ENCODE data around the gene RPL41. TPM values are rescaled to one million over a fixed set of nuclear protein-coding genes. Genes with fewer than 3 reads are reported as not detected.

The RPL41 gene
- total RNA-seq, 1 donor from 2014 or later: 3,580 TPM

DNA sequence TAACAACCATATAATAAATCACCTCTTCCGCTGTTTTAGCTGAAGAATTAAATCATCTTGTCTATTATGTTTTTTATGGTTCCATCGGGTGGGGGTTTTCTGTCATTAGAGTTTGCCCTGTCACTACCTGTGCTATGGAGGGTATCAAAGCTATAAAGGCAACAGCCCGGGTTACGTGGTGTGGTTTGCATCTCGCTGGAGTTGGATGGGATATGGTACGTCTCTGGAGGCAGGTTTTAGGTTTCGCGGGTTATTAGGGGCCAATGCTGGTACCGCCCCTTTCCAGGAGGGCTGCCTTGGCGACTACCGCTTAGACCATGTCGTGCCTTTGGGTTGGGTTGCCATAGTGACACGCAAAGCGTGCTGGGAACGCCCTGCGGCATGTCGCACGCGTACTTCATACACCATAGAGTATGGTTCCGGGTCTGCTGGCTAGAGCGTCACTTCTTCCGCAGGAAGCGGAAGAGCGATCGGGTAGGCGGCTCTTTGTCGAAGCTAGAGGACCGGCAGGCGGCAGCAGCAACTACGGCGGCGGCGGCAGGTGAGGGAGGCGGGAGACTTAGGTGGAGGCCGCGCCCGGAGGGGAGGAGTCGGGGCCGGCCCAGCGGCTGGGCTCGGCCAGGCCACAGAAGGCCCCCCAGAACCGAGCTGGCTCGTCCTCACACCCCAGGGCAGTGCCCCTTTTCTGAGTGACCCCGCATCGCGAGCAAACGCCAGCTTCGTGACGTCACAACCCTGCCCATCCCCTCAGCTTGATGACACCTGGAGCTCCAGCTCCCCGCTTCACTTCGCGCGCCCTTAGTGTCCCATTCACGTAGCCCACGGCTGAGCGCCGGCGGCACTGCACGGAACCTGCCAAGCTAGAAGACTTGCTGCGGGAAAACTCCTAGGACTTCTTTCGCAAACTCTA is 1.6 kb downstream of the RPL41 start, which contains the start of gene ZC3H10:
TSS of gene ZC3H10 (plus strand) at position 489 of the 910 bp plus-strand sequence. CDS start 2,297 bp downstream, outside the sequence.
- peak within 1 kb of the TSS; percentile 98 for H3K27ac Mint-ChIP-seq (ENCODE audit: unreplicated experiment)
- no peaks in the 10 kb centered on the region for H3K27me3 Mint-ChIP-seq (ENCODE audit: unreplicated experiment)
- H3K4me1 Mint-ChIP-seq (ENCODE audit: unreplicated experiment): peaks cover 36% of the 10 kb centered on the region
- DNase-seq (ENCODE audit: extremely low spot score, unreplicated experiment): peak; percentile 99
- TF ChIP-seq, protein P1, sequence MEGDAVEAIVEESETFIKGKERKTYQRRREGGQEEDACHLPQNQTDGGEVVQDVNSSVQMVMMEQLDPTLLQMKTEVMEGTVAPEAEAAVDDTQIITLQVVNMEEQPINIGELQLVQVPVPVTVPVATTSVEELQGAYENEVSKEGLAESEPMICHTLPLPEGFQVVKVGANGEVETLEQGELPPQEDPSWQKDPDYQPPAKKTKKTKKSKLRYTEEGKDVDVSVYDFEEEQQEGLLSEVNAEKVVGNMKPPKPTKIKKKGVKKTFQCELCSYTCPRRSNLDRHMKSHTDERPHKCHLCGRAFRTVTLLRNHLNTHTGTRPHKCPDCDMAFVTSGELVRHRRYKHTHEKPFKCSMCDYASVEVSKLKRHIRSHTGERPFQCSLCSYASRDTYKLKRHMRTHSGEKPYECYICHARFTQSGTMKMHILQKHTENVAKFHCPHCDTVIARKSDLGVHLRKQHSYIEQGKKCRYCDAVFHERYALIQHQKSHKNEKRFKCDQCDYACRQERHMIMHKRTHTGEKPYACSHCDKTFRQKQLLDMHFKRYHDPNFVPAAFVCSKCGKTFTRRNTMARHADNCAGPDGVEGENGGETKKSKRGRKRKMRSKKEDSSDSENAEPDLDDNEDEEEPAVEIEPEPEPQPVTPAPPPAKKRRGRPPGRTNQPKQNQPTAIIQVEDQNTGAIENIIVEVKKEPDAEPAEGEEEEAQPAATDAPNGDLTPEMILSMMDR (IDR thresholded peaks at IDR 0.05): peak; percentile 66
- H3K36me3 Mint-ChIP-seq (ENCODE audit: unreplicated experiment): peaks cover 31% of the 10 kb centered on the region
- peak within 1 kb of the TSS; percentile 99 for H3K4me3 Mint-ChIP-seq (ENCODE audit: unreplicated experiment)
- no peaks in the 10 kb centered on the region for H3K9me3 Mint-ChIP-seq (ENCODE audit: unreplicated experiment)

- peak overlapping the region; percentile 99 for H3K4me3 Mint-ChIP-seq (ENCODE audit: unreplicated experiment)
- peaks cover 36% of the 10 kb centered on the region for H3K4me1 Mint-ChIP-seq (ENCODE audit: unreplicated experiment)
- H3K27ac Mint-ChIP-seq (ENCODE audit: unreplicated experiment): peak overlapping the region; percentile 98
- H3K9me3 Mint-ChIP-seq (ENCODE audit: unreplicated experiment): no peaks in the 10 kb centered on the region
- peaks cover 23% of the 10 kb centered on the region for H3K36me3 Mint-ChIP-seq (ENCODE audit: unreplicated experiment)
- H3K27me3 Mint-ChIP-seq (ENCODE audit: unreplicated experiment): no peaks in the 10 kb centered on the region
- DNase-seq (ENCODE audit: extremely low spot score, unreplicated experiment): no peak
- TF ChIP-seq, protein P1 (IDR thresholded peaks at IDR 0.05): no peak
Observed at GRCh38 chr12:56118688-56119357, 2.4 kb downstream of the RPL41 start.

GRCh38 chr12:56119361-56119796 is 2.9 kb downstream of the RPL41 start:
- TF ChIP-seq, protein P1 (IDR thresholded peaks at IDR 0.05): peak; percentile 78
- DNase-seq (ENCODE audit: extremely low spot score, unreplicated experiment): no peak
- peak overlapping the region; percentile 99 for H3K4me3 Mint-ChIP-seq (ENCODE audit: unreplicated experiment)
- peaks cover 36% of the 10 kb centered on the region for H3K4me1 Mint-ChIP-seq (ENCODE audit: unreplicated experiment)
- no peaks in the 10 kb centered on the region for H3K27me3 Mint-ChIP-seq (ENCODE audit: unreplicated experiment)
- peak overlapping the region; percentile 98 for H3K27ac Mint-ChIP-seq (ENCODE audit: unreplicated experiment)
- H3K9me3 Mint-ChIP-seq (ENCODE audit: unreplicated experiment): no peaks in the 10 kb centered on the region
- peaks cover 21% of the 10 kb centered on the region for H3K36me3 Mint-ChIP-seq (ENCODE audit: unreplicated experiment)

GRCh38 chr12:56120158-56120846 is 3.9 kb downstream of the RPL41 start:
- Mint-ChIP-seq H3K27me3 (ENCODE audit: unreplicated experiment) (no peaks in the 10 kb centered on the region), H3K4me1 (ENCODE audit: unreplicated experiment) (peaks cover 33% of the 10 kb centered on the region), H3K4me3 (ENCODE audit: unreplicated experiment) (no peak overlapping the region), H3K36me3 (ENCODE audit: unreplicated experiment) (peaks cover 21% of the 10 kb centered on the region), H3K27ac (ENCODE audit: unreplicated experiment) (peak overlapping the region; percentile 71), H3K9me3 (ENCODE audit: unreplicated experiment) (no peaks in the 10 kb centered on the region)
- TF ChIP-seq, protein P1 (IDR thresholded peaks at IDR 0.05): no peak
- no peak for DNase-seq (ENCODE audit: extremely low spot score, unreplicated experiment)

Measured in osteocyte (in vitro differentiated cells).